GM12875 (cell line): ENCODE results near the gene PIK3R5.

Source experiments
- H3K4me3 ChIP-seq: one replicate; pipeline ENCODE4 v1.5.1; 2011; ENCODE audit warnings: low read depth, low read length, control low read depth
- TF ChIP-seq, protein P1 (sequence below): IDR thresholded peaks from 2 replicates; pipeline ENCODE4 v1.5.1; 2011; ENCODE audit warnings: low read depth, mild to moderate bottlenecking, control low read depth, inconsistent platforms, low read length, moderate library complexity, borderline replicate concordance; ENCODE audit not compliant: insufficient read depth

Gene PIK3R5

DNA sequence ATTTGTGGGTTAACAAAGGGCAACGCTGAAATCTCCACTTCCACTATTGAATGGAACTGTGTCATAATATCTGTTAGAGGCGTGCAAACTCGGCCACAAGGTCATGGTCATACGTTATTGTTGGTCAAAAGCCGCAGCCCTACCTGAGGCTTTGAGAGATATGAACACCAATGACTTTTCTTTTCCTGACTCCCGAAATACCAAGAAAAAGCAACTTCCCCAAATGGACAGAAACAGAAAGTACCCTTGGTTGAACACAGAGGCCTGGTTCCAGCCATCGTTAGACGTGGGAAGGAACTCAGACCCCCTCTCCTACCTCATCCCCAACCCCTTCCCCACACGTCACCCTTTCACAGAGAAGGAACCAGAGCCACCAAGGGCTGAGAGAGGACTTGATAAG lies 1.4 kb upstream of the PIK3R5 start:
- no peak overlapping the region for H3K4me3 ChIP-seq
- TF ChIP-seq, protein P1, sequence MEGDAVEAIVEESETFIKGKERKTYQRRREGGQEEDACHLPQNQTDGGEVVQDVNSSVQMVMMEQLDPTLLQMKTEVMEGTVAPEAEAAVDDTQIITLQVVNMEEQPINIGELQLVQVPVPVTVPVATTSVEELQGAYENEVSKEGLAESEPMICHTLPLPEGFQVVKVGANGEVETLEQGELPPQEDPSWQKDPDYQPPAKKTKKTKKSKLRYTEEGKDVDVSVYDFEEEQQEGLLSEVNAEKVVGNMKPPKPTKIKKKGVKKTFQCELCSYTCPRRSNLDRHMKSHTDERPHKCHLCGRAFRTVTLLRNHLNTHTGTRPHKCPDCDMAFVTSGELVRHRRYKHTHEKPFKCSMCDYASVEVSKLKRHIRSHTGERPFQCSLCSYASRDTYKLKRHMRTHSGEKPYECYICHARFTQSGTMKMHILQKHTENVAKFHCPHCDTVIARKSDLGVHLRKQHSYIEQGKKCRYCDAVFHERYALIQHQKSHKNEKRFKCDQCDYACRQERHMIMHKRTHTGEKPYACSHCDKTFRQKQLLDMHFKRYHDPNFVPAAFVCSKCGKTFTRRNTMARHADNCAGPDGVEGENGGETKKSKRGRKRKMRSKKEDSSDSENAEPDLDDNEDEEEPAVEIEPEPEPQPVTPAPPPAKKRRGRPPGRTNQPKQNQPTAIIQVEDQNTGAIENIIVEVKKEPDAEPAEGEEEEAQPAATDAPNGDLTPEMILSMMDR: no peak

DNA sequence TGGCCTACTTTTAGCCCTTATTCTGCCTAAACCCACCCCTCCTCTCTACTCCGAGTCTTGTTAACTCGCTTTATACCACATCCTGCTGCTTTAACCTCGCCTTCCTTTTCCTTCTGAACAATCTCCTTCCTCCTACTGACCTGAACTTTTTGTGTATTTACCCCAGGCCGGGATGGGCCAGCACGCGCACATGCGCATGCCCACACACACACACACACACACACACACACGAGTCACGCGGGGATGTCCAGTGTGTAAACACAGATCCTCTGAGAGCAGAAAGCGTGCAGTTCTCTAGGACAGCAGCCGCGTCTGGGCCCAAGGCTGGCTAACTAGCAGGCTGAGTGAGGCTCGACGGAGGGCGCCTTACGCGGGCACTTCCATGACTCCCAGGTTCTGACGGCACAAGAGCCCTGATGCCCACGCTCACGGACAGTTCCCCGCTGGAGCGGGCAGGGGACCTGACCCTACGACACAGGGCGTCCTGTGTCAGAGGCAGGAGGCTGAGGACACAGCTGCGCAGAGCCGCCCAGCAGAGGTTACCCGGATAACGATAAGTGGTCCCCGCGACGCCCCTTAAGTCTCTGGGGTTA lies 610 bp downstream of the PIK3R5 start:
- H3K4me3 ChIP-seq: peak overlapping the region; percentile 98
- TF ChIP-seq, protein P1: no peak

DNA sequence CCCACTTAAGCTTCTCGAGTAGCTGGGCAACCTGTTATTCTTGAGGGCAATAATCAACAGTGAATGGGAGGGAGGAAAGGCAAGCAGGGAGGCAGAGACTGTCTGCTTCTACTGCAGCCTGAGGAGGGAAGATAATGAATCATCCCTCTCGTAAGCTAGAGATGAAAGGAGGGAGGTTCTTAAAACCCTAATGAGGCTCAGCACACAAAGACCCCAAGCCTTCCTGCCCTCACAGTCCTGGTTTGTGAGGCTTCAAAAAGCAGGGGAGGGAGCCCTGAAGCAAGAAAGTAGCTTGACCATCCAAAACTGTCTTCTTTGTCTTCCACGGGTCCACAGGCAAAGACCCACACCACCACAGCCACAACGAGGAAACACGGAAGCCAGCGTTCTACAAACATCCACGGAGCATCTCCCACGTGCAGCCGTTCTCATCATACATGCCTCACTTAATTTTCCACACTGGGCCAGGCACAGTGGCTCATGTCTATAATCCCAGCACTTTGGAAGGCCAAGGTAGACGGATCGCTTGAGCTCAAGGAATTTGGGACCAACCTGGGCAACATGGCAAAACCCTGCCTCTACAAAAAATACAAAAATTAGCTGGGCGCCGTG lies 1.8 kb downstream of the PIK3R5 start:
- H3K4me3 ChIP-seq: peak overlapping the region; percentile 98
- TF ChIP-seq, protein P1: no peak

DNA sequence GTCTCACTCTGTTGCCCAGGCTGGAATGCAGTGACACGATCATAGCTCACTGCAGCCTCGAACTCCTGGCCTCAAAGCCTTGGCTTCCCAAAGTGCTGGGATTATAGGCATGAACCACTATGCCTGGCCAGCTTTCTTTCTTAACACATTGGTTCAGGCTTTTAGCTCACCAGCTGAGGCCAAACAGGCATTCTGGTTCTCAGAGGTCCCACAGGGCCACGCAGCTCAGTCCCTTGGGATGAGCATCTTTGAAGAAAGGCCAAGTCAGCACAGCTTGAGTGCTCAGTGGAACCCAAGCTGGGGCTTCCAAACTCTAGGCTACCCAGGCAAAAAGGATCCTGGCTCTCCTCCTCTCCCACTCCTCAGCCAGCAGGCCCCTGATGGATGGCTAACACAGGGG lies 2.5 kb downstream of the PIK3R5 start:
- TF ChIP-seq, protein P1: no peak
- H3K4me3 ChIP-seq: peak overlapping the region; percentile 98

DNA sequence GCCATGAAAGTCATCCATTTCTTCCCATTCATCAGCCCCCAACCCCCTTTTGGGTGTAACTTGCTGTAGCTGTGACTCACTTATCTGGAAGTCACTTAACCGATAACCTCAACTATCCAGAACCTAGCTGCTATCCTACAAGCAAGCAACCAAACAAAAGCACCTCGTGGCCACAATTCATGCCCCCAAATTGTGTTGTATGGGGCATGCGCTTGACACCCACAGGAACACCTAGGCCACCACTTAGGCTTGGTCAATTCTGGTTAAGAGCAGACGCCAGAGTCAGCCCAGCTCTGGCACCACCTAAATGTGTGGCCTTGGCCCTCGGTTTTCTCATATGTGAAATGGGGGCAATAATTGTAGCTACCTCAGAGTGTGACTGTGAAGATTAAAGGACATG lies 3.7 kb downstream of the PIK3R5 start:
- TF ChIP-seq, protein P1: no peak
- no peak overlapping the region for H3K4me3 ChIP-seq

DNA sequence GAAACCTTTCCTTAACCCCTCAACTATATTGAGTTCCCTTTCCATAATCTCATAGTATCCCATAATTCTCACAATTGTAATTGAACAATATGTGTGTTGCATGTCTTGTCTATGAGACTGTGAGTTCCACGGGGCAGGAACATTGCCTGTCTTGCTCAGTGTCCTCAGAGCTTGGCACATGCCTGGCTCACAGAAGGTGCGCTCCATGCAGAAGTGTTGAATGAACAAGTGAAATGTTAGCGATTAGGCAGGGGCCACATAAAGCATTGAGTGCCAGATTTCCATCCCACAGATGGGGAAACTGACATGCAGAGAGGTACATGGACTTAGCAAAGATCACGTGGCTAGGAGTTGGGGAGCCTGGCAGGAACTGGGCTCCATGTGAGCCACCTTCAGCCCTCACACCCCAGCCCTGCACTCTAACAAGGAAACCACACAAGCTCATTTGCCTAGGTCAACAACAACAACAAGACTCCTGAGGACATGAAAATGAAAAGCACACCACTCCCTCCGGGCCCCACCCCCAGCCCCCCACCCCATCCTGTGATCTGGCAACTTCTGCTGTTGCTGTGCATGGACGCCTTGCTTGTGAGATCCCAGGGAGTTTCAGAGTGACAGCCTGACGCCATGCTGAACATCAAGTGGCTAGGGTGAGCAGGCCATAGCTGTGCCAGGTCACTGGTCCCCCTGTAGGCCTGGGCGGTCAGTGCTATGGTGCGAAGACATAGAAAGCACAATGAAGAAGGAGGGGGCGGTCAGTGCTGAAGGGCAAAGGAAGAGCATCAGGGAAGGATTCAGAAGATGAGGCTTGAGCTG lies 5.0 kb downstream of the PIK3R5 start:
- TF ChIP-seq, protein P1: no peak
- peak overlapping the region; percentile 11 for H3K4me3 ChIP-seq
